ENCODE measurements around the gene CFP.

Gene CFP

GRCh38 chrX:47597222-47597621 is 32.5 kb downstream of the CFP start:
- no peak for DNase-seq

- peak; percentile 24 for DNase-seq
These were observed 33.5 kb downstream of the CFP start for GRCh38 chrX:47596256-47596655.

GRCh38 chrX:47595716-47596251 is 33.9 kb downstream of the CFP start:
- DNase-seq, result no peak

GRCh38 chrX:47593522-47593921 is 36.2 kb downstream of the CFP start:
- DNase-seq, result no peak

GRCh38 chrX:47590984-47591383 is 38.7 kb downstream of the CFP start:
- DNase-seq, result no peak

- DNase-seq, result no peak
These were observed 41.6 kb downstream of the CFP start for GRCh38 chrX:47587906-47588735.

GRCh38 chrX:47587091-47587891 is 42.4 kb downstream of the CFP start:
- no peak for DNase-seq

GRCh38 chrX:47586043-47586787 is 43.5 kb downstream of the CFP start:
- DNase-seq, result no peak

- no peak for DNase-seq
These were observed 44.5 kb downstream of the CFP start for GRCh38 chrX:47585273-47585672.

- DNase-seq, result no peak
These were observed 45.0 kb downstream of the CFP start for GRCh38 chrX:47584714-47585113.

- no peak for DNase-seq
These were observed 46.4 kb downstream of the CFP start for GRCh38 chrX:47583240-47583861.

GRCh38 chrX:47581731-47582647 is 47.7 kb downstream of the CFP start, which contains the start of gene TIMP1:
TIMP1 (plus strand) TSS chrX:47582436; CDS start chrX:47583416, 980 bp downstream.
- DNase-seq, result peak; percentile 97

GRCh38 chrX:47579537-47579936 is 50.2 kb downstream of the CFP start:
- DNase-seq, result no peak

- DNase-seq, result no peak
These were observed 51.0 kb downstream of the CFP start for GRCh38 chrX:47578692-47579091.

- DNase-seq, result no peak
These were observed 51.8 kb downstream of the CFP start for GRCh38 chrX:47577901-47578300.

- no peak for DNase-seq
These were observed 52.3 kb downstream of the CFP start for GRCh38 chrX:47577424-47577823.

GRCh38 chrX:47576021-47576898 is 53.5 kb downstream of the CFP start:
- no peak for DNase-seq

GRCh38 chrX:47574547-47575301 is 55.0 kb downstream of the CFP start:
- peak; percentile 81 for DNase-seq

GRCh38 chrX:47574076-47574546 is 55.6 kb downstream of the CFP start:
- no peak for DNase-seq

All from hematopoietic multipotent progenitor cell treated with erythropoietin and hydrocortisone succinate and interleukin-3 and kit ligand, for 4 days (in vitro differentiated cells).